ENCODE results near the gene NDUFS6.

DNA sequence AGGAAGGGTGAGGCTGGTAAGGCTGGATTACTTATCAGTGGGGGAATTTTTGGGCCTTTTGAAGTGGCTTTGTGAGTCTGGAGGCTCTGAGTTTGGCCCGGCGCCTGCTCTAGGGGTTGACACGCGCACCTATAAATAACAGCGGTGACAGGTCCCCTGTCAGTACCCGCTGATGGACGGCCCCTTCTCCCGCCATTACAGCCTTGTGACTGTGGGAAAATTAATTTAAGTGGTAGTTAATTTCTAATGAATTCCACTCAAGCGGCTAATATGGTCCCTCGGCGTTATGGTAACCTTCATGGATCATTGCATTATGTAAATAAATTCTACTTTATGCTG is 18.0 kb upstream of the NDUFS6 start:
- TF ChIP-seq, protein P1, sequence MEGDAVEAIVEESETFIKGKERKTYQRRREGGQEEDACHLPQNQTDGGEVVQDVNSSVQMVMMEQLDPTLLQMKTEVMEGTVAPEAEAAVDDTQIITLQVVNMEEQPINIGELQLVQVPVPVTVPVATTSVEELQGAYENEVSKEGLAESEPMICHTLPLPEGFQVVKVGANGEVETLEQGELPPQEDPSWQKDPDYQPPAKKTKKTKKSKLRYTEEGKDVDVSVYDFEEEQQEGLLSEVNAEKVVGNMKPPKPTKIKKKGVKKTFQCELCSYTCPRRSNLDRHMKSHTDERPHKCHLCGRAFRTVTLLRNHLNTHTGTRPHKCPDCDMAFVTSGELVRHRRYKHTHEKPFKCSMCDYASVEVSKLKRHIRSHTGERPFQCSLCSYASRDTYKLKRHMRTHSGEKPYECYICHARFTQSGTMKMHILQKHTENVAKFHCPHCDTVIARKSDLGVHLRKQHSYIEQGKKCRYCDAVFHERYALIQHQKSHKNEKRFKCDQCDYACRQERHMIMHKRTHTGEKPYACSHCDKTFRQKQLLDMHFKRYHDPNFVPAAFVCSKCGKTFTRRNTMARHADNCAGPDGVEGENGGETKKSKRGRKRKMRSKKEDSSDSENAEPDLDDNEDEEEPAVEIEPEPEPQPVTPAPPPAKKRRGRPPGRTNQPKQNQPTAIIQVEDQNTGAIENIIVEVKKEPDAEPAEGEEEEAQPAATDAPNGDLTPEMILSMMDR (IDR thresholded peaks at IDR 0.05; ENCODE audit: insufficient read depth, low read length) = no peak
- no peak for TF ChIP-seq GABPA (IDR thresholded peaks at IDR 0.05; ENCODE audit: low read depth)

Data from HL-60 (cell line).